Stomach (tissue), 9 donors: ENCODE measurements around the gene MTMR12. TPM values are rescaled to one million over a fixed set of nuclear protein-coding genes. Genes with fewer than 3 reads are reported as not detected.

Source experiments
- DNase-seq, 2 donors: peaks; one replicate each; pipeline versions ENCODE4 v3.0.0 to v3.0.0-alpha.2; 2013 to 2019
- H3K27ac ChIP-seq, 5 donors: fragments of 200-600 bp in 4 of 5; sonication (generic) in 4 of 5; one replicate each; pipeline ENCODE4 v1.5.1; 2013 to 2019; ENCODE audit warnings: mild to moderate bottlenecking in 1 of 5, moderate library complexity in 1 of 5
- H3K27me3 ChIP-seq, 3 donors: fragments of 200-600 bp; sonication (generic); one replicate each; pipeline ENCODE4 v1.5.1; 2017 to 2019; ENCODE audit warnings: mixed run types in 1 of 3
- H3K36me3 ChIP-seq, 4 donors: fragments of 200-600 bp; sonication (generic); 1 replicate in 3 of 4; 2 replicates in 1 of 4; pipeline ENCODE4 v1.5.1; 2016 to 2019
- H3K4me1 ChIP-seq, 4 donors: fragments of 200-600 bp; sonication (generic); one replicate each; pipeline ENCODE4 v1.5.1; 2016 to 2019
- H3K4me3 ChIP-seq, 4 donors: fragments of 200-600 bp; sonication (generic) in 3 of 4; one replicate each; pipeline ENCODE4 v1.5.1; 2016 to 2019; ENCODE audit warnings: mild to moderate bottlenecking in 1 of 4
- H3K9me3 ChIP-seq, 4 donors: fragments of 200-600 bp; sonication (generic); one replicate each; pipeline ENCODE4 v1.5.1; 2016 to 2019
- EP300 ChIP-seq: sonication (generic); formaldehyde crosslinking; IDR thresholded peaks from one replicate; pipeline ENCODE4 v1.6.1; 2017; ENCODE audit warnings: antibody characterized with exemption
- POLR2A ChIP-seq, 4 donors: fragments of 450-650 bp; IDR thresholded peaks; one replicate each; pipeline ENCODE4 v1.6.1; 2016; ENCODE audit warnings: antibody characterized with exemption in 4 of 4, control low read depth in 2 of 4, mild to moderate bottlenecking in 1 of 4, moderate library complexity in 1 of 4
- POLR2AphosphoS5 ChIP-seq, 3 donors: sonication (generic); formaldehyde crosslinking; IDR thresholded peaks; one replicate each; pipeline ENCODE4 v1.6.1; 2016; ENCODE audit warnings: antibody characterized with exemption in 3 of 3
- WGBS, 5 donors: extraction: QIAGEN DNeasy Blood & Tissue Kit in 3 of 5; methylation state at CpG; one replicate each; pipeline versions ENCODE4 v1.1.5 to v1.1.7; 2013 to 2018; 5-methylcytosine and 5-hydroxymethylcytosine counted together
- intact Hi-C: fragments of 100-400 bp; cut with DNase I; formaldehyde crosslinking; loops from one replicate; pipeline ENCODE4 v1.15.1; 2023; ENCODE audit warnings: low total_unique reads
- polyA plus RNA-seq, 3 donors: library from polyadenylated mRNA; stranded (reverse); fragments of 200-250 nt; gene quantifications; one replicate each; pipeline ENCODE4 v1.2.3, GENCODE V29; 2013
- total RNA-seq, 5 donors: library from RNA; depleted of rRNA; stranded (reverse); fragments of >200 nt; gene quantifications; one replicate each; pipeline versions ENCODE4 v1.1.0 to v1.2.3, GENCODE V29; 2014 to 2016
- TF ChIP-seq, protein P1 (sequence below), 7 experiments: fragments of 450-650 bp in 4 of 7; fragments of 200-600 bp in 3 of 7; sonication (generic) in 3 of 7; IDR thresholded peaks; one replicate each; pipeline ENCODE4 v1.5.1; 2016 to 2019; ENCODE audit warnings: antibody characterized with exemption in 7 of 7, control low read depth in 2 of 7, mild to moderate bottlenecking in 1 of 7
- donor health status: healthy with polysubstance abuse.
- donor health status: Bipolar disorder and iron deficiency.
- donor health status: healthy.

MTMR12 gene
- total and polyA plus RNA-seq, 8 donors = 7.2 to 51.9 (median 38.8) TPM

DNA sequence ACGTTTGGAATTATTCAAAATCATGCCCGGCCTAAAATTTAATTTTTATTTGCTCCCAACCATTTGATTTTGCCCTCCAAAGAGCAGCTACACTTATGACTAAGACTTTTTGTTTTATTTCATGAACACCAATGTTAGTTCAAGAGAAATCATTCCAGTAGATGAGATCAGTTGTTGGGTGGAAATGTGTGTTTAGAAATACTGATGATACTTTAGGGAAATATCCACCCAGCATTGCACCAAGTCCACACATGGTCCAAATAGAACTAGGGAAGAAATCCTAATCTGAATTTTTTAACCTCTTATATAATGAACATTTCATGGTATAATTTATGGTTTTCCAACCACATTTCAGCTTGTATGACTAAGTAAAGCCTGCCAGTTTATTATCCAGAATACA is 110.3 kb downstream of the MTMR12 start:
- Histone ChIP-seq H3K4me1 (peaks cover 10 to 46% (median 28%) of the 10 kb centered on the region in 4 donors), H3K9me3 (no peaks in the 10 kb centered on the region), H3K4me3 (no peak overlapping the region), H3K36me3 (no peaks in the 10 kb centered on the region), H3K27me3 (no peaks in the 10 kb centered on the region), H3K27ac (no peak overlapping the region)
- 82 to 95% (median 87%) methylated on average over 2 of the region's 2 CpGs for WGBS, 5 donors
- no peak for DNase-seq
- intact Hi-C loops = no loop called here
- no peak for TF ChIP-seq POLR2AphosphoS5 (IDR thresholded peaks at IDR 0.05)
- TF ChIP-seq POLR2A (IDR thresholded peaks at IDR 0.05) = no peak

DNA sequence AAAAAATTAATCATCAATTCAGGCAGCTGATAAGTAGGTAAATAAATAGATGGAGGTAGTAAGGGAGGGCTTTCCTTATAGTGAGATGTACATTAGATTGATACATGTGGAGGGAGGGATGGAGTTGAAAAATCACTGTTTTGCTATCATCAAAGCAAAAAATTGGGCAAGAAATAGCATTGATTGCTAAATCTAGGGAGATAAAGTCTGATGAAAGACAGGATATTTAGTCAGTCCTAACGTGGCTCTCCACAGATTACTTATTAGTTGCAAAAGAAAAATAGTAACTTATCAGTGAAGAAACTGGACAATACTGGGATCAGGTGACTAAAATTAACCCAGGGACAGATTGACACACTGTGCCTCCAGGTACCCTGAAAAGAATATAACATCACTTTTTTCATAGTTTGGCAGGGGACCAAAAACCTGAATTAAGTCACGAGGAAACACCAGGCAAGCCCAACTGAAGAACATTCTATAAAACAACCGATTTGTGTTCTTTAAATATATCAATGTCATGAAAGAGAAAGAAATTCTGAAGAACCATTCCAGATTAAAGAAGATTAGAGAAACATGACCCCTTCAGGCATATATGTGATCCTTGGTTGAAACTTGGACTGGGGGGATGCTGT is 111.5 kb downstream of the MTMR12 start:
- intact Hi-C loops = no loop called here
- Histone ChIP-seq H3K9me3 (no peaks in the 10 kb centered on the region), H3K27ac (peak overlapping the region in 3 of 5 donors; percentile 1 to 39 (median 25)), H3K27me3 (no peaks in the 10 kb centered on the region), H3K4me1 (peaks cover 10 to 37% (median 28%) of the 10 kb centered on the region in 4 donors), H3K4me3 (no peak overlapping the region), H3K36me3 (no peaks in the 10 kb centered on the region)
- no peak for DNase-seq
- TF ChIP-seq, protein P1, sequence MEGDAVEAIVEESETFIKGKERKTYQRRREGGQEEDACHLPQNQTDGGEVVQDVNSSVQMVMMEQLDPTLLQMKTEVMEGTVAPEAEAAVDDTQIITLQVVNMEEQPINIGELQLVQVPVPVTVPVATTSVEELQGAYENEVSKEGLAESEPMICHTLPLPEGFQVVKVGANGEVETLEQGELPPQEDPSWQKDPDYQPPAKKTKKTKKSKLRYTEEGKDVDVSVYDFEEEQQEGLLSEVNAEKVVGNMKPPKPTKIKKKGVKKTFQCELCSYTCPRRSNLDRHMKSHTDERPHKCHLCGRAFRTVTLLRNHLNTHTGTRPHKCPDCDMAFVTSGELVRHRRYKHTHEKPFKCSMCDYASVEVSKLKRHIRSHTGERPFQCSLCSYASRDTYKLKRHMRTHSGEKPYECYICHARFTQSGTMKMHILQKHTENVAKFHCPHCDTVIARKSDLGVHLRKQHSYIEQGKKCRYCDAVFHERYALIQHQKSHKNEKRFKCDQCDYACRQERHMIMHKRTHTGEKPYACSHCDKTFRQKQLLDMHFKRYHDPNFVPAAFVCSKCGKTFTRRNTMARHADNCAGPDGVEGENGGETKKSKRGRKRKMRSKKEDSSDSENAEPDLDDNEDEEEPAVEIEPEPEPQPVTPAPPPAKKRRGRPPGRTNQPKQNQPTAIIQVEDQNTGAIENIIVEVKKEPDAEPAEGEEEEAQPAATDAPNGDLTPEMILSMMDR (IDR thresholded peaks at IDR 0.05) = no peak
- no peak for TF ChIP-seq POLR2A (IDR thresholded peaks at IDR 0.05)
- no peak for TF ChIP-seq EP300
- TF ChIP-seq POLR2AphosphoS5 (IDR thresholded peaks at IDR 0.05) = no peak
- 13 to 24% (median 17%) methylated on average over 3 of the region's 3 CpGs for WGBS, 5 donors

DNA sequence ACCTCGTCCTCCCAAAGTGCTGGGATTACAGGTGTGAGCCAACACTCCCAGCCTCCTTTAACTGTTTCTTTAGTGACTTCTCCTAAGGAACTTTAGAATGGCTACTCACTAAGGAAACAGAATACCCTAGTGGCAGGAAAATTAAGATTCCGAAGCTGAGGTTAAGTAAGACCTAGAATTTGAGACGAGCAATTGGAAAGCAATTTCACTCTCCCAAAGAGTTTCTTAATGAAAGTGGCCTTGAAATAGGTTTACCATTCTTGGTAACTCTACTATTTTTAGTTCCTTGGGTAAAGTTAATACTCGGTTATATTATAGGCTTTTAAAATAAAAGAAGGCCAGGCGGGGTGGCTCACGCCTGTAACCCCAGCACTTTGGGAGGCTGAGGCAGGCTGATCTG is 115.7 kb downstream of the MTMR12 start:
- intact Hi-C loops = no loop called here
- 77 to 87% (median 85%) methylated on average over 6 of the region's 6 CpGs for WGBS, 5 donors
- H3K4me3 ChIP-seq = no peak overlapping the region
- H3K27me3 ChIP-seq = no peaks in the 10 kb centered on the region
- TF ChIP-seq POLR2A (IDR thresholded peaks at IDR 0.05) = no peak
- TF ChIP-seq, protein P1 (IDR thresholded peaks at IDR 0.05) = no peak
- no peak for TF ChIP-seq EP300
- TF ChIP-seq POLR2AphosphoS5 (IDR thresholded peaks at IDR 0.05) = no peak
- no peak overlapping the region for H3K27ac ChIP-seq
- H3K36me3 ChIP-seq = no peaks in the 10 kb centered on the region
- no peaks in the 10 kb centered on the region for H3K9me3 ChIP-seq
- DNase-seq = no peak
- peaks cover 21 to 39% (median 29%) of the 10 kb centered on the region in 4 donors for H3K4me1 ChIP-seq

DNA sequence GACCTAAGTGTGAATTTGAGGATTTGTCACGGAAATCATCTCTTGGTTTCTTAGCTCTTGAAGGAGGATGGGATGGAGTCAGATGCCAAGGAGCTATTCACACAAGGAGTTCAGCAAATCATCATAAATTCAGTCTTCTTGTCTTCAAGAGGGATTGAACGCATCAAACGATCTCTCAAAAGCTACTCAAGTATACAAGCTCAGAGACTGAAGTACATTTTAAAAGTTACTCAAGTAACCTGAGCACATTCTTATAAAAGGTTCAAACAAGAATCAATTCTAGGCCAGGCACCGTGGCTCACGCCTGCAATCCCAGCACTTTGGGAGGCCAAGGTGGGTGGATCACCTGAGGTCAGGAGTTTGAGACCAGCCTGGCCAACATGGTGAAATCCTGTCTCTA is 117.5 kb downstream of the MTMR12 start:
- TF ChIP-seq POLR2AphosphoS5 (IDR thresholded peaks at IDR 0.05) (no peak), POLR2A (IDR thresholded peaks at IDR 0.05) (no peak), EP300 (no peak)
- TF ChIP-seq, protein P1 (IDR thresholded peaks at IDR 0.05) = no peak
- DNase-seq = no peak
- no peak overlapping the region for H3K4me3 ChIP-seq
- no peak overlapping the region for H3K27ac ChIP-seq
- H3K9me3 ChIP-seq = no peaks in the 10 kb centered on the region
- H3K36me3 ChIP-seq = no peaks in the 10 kb centered on the region
- no peaks in the 10 kb centered on the region for H3K27me3 ChIP-seq
- 92 to 95% (median 93%) methylated on average over 5 of the region's 5 CpGs for WGBS, 5 donors
- intact Hi-C loops = no loop called here
- H3K4me1 ChIP-seq = peaks cover 11 to 21% (median 15%) of the 10 kb centered on the region in 4 donors

DNA sequence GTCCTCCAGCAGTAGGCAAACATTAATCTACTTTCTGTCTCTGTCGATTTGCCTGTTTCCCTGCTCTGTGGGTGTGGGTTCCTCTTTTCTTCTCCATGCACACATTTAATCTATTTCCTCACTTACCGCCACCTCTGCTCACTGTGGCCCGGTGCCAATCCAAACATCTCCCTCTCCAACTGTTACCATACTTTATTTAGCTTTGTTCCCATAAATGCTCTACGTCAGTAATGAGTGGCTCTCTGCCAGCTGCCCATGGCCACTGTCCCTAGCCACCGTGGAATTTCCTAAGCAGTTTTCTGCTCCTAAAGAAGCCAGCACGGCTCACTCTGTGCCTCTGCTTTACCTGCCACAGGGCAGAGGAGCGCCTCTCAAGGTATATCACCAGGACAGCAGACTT is 119.1 kb downstream of the MTMR12 start:
- peak overlapping the region in 3 of 4 donors; percentile 6 to 25 (median 17) for H3K4me3 ChIP-seq
- 3 to 13% (median 6%) methylated on average over 7 of the region's 7 CpGs for WGBS, 5 donors

More for the DNA sequence above, 119.1 kb downstream of the MTMR12 start:
- Histone ChIP-seq H3K27ac (peak overlapping the region; percentile 76 to 85 (median 79)), H3K9me3 (no peaks in the 10 kb centered on the region), H3K4me1 (peaks cover 11 to 19% (median 14%) of the 10 kb centered on the region in 4 donors), H3K36me3 (no peaks in the 10 kb centered on the region), H3K27me3 (no peaks in the 10 kb centered on the region)
- intact Hi-C loops = no loop called here
- peak; percentile 95 to 97 for DNase-seq
- no peak for TF ChIP-seq POLR2A (IDR thresholded peaks at IDR 0.05)
- peak; percentile 83 for TF ChIP-seq EP300
- TF ChIP-seq POLR2AphosphoS5 (IDR thresholded peaks at IDR 0.05) = peak; percentile 68 to 93 (median 68)
